SU-DHL-6 (cell line): ENCODE results near the gene HECTD4.

Source experiments
- CTCF ChIP-seq: fragments of 200-600 bp; sonication (generic); IDR thresholded peaks from one replicate; pipeline ENCODE4 v1.5.1; 2017; ENCODE audit warnings: antibody characterized with exemption, mild to moderate bottlenecking, low read length, moderate library complexity; ENCODE audit not compliant: insufficient read depth, poor library complexity, severe bottlenecking
- EZH2phosphoT487 ChIP-seq: fragments of 200-600 bp; sonication (generic), shearing (Covaris generic); conservative IDR thresholded peaks from 2 replicates; pipeline ENCODE4 v1.6.1; 2018; ENCODE audit warnings: mild to moderate bottlenecking, antibody characterized with exemption, low read length, moderate library complexity, mixed read lengths

DNA sequence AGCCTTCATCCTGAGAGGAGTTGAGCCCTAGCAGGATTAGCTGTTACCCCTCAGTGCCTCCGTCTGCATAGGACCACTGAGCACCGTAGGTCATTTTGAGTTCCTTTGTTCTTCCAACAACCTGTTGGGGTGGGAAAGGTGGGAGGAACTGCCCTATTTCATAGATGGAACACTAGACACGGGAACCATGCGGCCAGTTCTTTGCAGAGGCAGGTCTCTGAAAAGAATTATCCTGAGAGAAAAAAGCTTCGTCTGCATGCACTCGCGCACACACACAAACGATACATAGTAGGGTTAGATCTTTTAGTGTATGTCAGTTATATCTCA, 228.4 kb downstream of the HECTD4 start:
- TF ChIP-seq CTCF (no peak), EZH2phosphoT487 (no peak)
